SK-N-SH (cell line): ENCODE results near the gene SAMD14. TPM values are rescaled to one million over a fixed set of nuclear protein-coding genes. Genes with fewer than 3 reads are reported as not detected.
A peak's percentile ranks its signal among the peaks of the same experiment; 100 is the strongest.

Experiments
- CTCF ChIA-PET: fragments of 300-600, 350-600 bp; formaldehyde crosslinking; extraction: SDS; loops from one replicate; lab custom pipeline; 2021; lab: Yijun Ruan, JAX
- POLR2A ChIA-PET: fragments of 350-600 bp; sonication (Branson Sonifier 250); formaldehyde crosslinking; extraction: SDS; loops from one replicate; lab custom pipeline; 2020; ENCODE audit warnings: antibody characterized with exemption, inconsistent platforms; lab: Yijun Ruan, JAX
- DNase-seq: peaks from one replicate; pipeline ENCODE4 v3.0.0; 2012
- H2AFZ ChIP-seq: fragments of 200-600 bp; sonication (generic); 2 replicates; pipeline ENCODE4 v1.8.1; 2016; ENCODE audit warnings: antibody characterized with exemption, mild to moderate bottlenecking, low read depth
- H3F3A ChIP-seq: fragments of 200-600 bp; sonication (generic); replicated peaks from 2 replicates; pipeline ENCODE3; 2016; ENCODE audit warnings: antibody characterized with exemption, mild to moderate bottlenecking; ENCODE audit not compliant: insufficient read depth
- H3K27ac ChIP-seq, 2 experiments: fragments of 200-500 bp in 1 of 2; fragments of 200-600 bp in 1 of 2; sonication (Bioruptor generic) in 1 of 2; sonication (generic), shearing (Covaris generic) in 1 of 2; 2 replicates each; pipeline versions ENCODE4 v1.5.1 to v1.6.1; 2014 to 2016; ENCODE audit warnings: low read depth in 2 of 2, inconsistent platforms in 1 of 2, low read length in 1 of 2, mild to moderate bottlenecking in 1 of 2, mixed read lengths in 1 of 2
- H3K27me3 ChIP-seq: fragments of 200-600 bp; sonication (generic), shearing (Covaris generic); 2 replicates; pipeline ENCODE4 v1.6.1; 2016; ENCODE audit warnings: mixed run types; ENCODE audit not compliant: insufficient read depth
- H3K36me3 ChIP-seq, 2 experiments: fragments of 200-500 bp in 1 of 2; fragments of 200-600 bp in 1 of 2; sonication (Bioruptor generic) in 1 of 2; sonication (generic) in 1 of 2; replicated peaks in 1 of 2; 2 replicates each; pipeline versions ENCODE3 to v1.5.1; 2014 to 2016; ENCODE audit warnings: low read length in 1 of 2, mild to moderate bottlenecking in 1 of 2; ENCODE audit not compliant: insufficient read depth in 2 of 2, control insufficient read depth in 1 of 2
- H3K4me1 ChIP-seq, 2 experiments: fragments of 200-500 bp in 1 of 2; fragments of 200-600 bp in 1 of 2; sonication (Bioruptor generic) in 1 of 2; sonication (generic), shearing (Covaris generic) in 1 of 2; 2 replicates each; pipeline versions ENCODE4 v1.5.1 to v1.6.1; 2014 to 2016; ENCODE audit warnings: low read depth in 1 of 2, low read length in 1 of 2, mixed run types in 1 of 2; ENCODE audit not compliant: insufficient read depth in 2 of 2, control insufficient read depth in 1 of 2
- H3K4me2 ChIP-seq: fragments of 200-600 bp; sonication (generic), shearing (Covaris generic); 2 replicates; pipeline ENCODE4 v1.6.1; 2017; ENCODE audit warnings: mixed run types
- H3K4me3 ChIP-seq, 2 experiments: fragments of 200-500 bp in 1 of 2; fragments of 200-600 bp in 1 of 2; sonication (Bioruptor generic) in 1 of 2; sonication (generic), shearing (Covaris generic) in 1 of 2; 2 replicates each; pipeline versions ENCODE4 v1.5.1 to v1.8.1; 2014 to 2016; ENCODE audit warnings: low read depth in 2 of 2, inconsistent platforms in 1 of 2, low read length in 1 of 2, mild to moderate bottlenecking in 1 of 2, mixed read lengths in 1 of 2, moderate library complexity in 1 of 2
- H3K79me2 ChIP-seq: fragments of 200-600 bp; sonication (generic); 2 replicates; pipeline ENCODE4 v1.8.1; 2017; ENCODE audit warnings: mild to moderate bottlenecking; ENCODE audit not compliant: insufficient read depth
- H3K9ac ChIP-seq: fragments of 200-600 bp; sonication (generic); 2 replicates; pipeline ENCODE4 v1.6.1; 2017; ENCODE audit warnings: mixed run types
- H3K9me2 ChIP-seq: fragments of 200-600 bp; sonication (generic); 2 replicates; pipeline ENCODE4 v1.6.1; 2017; ENCODE audit warnings: mixed run types
- H3K9me3 ChIP-seq: fragments of 200-600 bp; sonication (generic); 2 replicates; pipeline ENCODE4 v1.6.1; 2017; ENCODE audit warnings: mixed run types, mild to moderate bottlenecking, moderate library complexity
- H4K20me1 ChIP-seq: fragments of 200-600 bp; sonication (generic); 2 replicates; pipeline ENCODE4 v1.6.1; 2017; ENCODE audit warnings: mild to moderate bottlenecking, mixed run types; ENCODE audit not compliant: insufficient read depth
- ELF1 ChIP-seq: IDR thresholded peaks from 2 replicates; pipeline ENCODE4 v1.4.0; 2012
- EZH2phosphoT487 ChIP-seq: fragments of 200-600 bp; sonication (generic); IDR thresholded peaks from 2 replicates; pipeline ENCODE4 v1.6.1; 2017; ENCODE audit warnings: low read depth, mixed run types, mild to moderate bottlenecking, antibody characterized with exemption, moderate library complexity, borderline replicate concordance
- FOSL2 ChIP-seq: IDR thresholded peaks from 2 replicates; pipeline ENCODE4 v1.4.0; 2012; ENCODE audit warnings: low read depth, mild to moderate bottlenecking, moderate library complexity, borderline replicate concordance
- FOXM1 ChIP-seq: IDR thresholded peaks from 2 replicates; pipeline ENCODE4 v1.4.0; 2012; ENCODE audit warnings: low read depth, mild to moderate bottlenecking
- GABPA ChIP-seq: IDR thresholded peaks from 2 replicates; pipeline ENCODE4 v1.4.0; 2012; ENCODE audit warnings: low read depth, mild to moderate bottlenecking
- MXI1 ChIP-seq: IDR thresholded peaks from 2 replicates; pipeline ENCODE4 v1.6.1; 2012; ENCODE audit warnings: mild to moderate bottlenecking, low read depth, low read length, improper control_type of control experiment
- NFIC ChIP-seq: IDR thresholded peaks from 2 replicates; pipeline ENCODE4 v1.4.0; 2012; ENCODE audit warnings: borderline replicate concordance
- NRF1 ChIP-seq: IDR thresholded peaks from 2 replicates; pipeline ENCODE4 v1.6.1; 2012; ENCODE audit warnings: low read depth, mild to moderate bottlenecking, low read length
- POLR2AphosphoS5 ChIP-seq: IDR thresholded peaks from 2 replicates; pipeline ENCODE4 v1.6.1; 2012; ENCODE audit warnings: low read depth, low read length
- RFX5 ChIP-seq: IDR thresholded peaks from 2 replicates; pipeline ENCODE4 v1.6.1; 2012; ENCODE audit warnings: mild to moderate bottlenecking, improper control_type of control experiment, low read length
- RXRA ChIP-seq: IDR thresholded peaks from 2 replicates; pipeline ENCODE4 v1.4.0; 2012; ENCODE audit warnings: low read depth, mild to moderate bottlenecking, borderline replicate concordance
- SMC3 ChIP-seq: IDR thresholded peaks from 2 replicates; pipeline ENCODE4 v1.6.1; 2012; ENCODE audit warnings: low read depth, low read length, improper control_type of control experiment
- YY1 ChIP-seq: IDR thresholded peaks from 2 replicates; pipeline ENCODE4 v1.4.0; 2012; ENCODE audit warnings: low read depth, mild to moderate bottlenecking
- WGBS: methylation state at CpG from one replicate; pipeline ENCODE4 v1.1.6; 2017; ENCODE audit warnings: low lambda C conversion rate; 5-methylcytosine and 5-hydroxymethylcytosine counted together
- polyA plus RNA-seq, 3 experiments: library from polyadenylated mRNA; depleted of rRNA; stranded (reverse); fragments of >200 nt; gene quantifications; 2 replicates each; pipeline ENCODE4 v1.2.3, GENCODE V29; 2012
- TF ChIP-seq, protein P1 (sequence below): fragments of 150-350 bp; IDR thresholded peaks from 2 replicates; pipeline ENCODE4 v1.6.1; 2016; ENCODE audit warnings: mild to moderate bottlenecking, low read depth, low read length
- TF ChIP-seq, protein P2 (sequence below): IDR thresholded peaks from 2 replicates; pipeline ENCODE4 v1.6.1; 2012; ENCODE audit warnings: mild to moderate bottlenecking, low read depth, low read length, moderate library complexity
- TF ChIP-seq, protein P3 (sequence below): IDR thresholded peaks from 2 replicates; pipeline ENCODE4 v1.4.0; 2012; ENCODE audit warnings: low read depth, borderline replicate concordance

Gene SAMD14
- polyA plus RNA-seq, 1 of the 3 experiments (the other 2 are of a cell fraction): 3.4 TPM

DNA sequence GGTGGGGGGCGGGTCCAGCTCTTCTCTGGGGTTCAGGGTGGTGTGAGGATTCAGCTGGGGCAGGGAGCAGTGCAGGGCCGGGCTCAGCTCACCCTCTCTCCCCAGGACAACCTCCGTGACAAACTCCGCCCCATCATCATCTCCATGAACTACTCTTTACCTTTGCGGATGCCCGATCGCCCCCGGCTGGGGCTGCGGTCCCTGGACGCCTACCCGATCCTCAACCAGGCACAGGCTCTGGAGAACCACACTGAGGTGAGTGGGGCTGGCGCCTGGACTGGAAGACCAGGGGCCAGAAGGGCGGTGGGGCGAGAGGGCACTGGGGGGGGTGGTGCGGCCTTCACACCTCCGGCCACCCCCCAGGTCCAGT is 53.8 kb downstream of the SAMD14 start:
- Histone ChIP-seq H3K27ac (peak overlapping the region in 1 of 2 experiments; percentile 24; a peak in 1 of 4 replicates), H3K9ac (no peak overlapping the region), H3K9me2 (no peaks in the 10 kb centered on the region), H3K27me3 (no peaks in the 10 kb centered on the region), H3F3A (peaks cover 90% of the 10 kb centered on the region), H3K79me2 (peaks cover 88% of the 10 kb centered on the region), H3K4me2 (no peak overlapping the region), H3K36me3 (peaks cover 94% of the 10 kb centered on the region in 2 experiments), H2AFZ (no peak overlapping the region), H3K9me3 (no peaks in the 10 kb centered on the region), H4K20me1 (peaks cover 91% of the 10 kb centered on the region), H3K4me1 (no peaks in the 10 kb centered on the region), H3K4me3 (no peak overlapping the region)
- DNase-seq: no peak
- WGBS: 99% methylated on average over 16 of the region's 16 CpGs
- ChIA-PET POLR2A (interaction anchor here (1.3 kb wide), 1 partner anchor 20 kb away, joined by 3 read pairs; the partner anchor contains the start of gene ITGA3), CTCF (interaction anchor here (0.9 to 5.8 kb wide), 3 partner anchors 11 to 49 kb away, joined by 6 to 41 read pairs (median 33); partner anchors contain the start of gene ITGA3)
- TF ChIP-seq GABPA (no peak), MXI1 (no peak), YY1 (no peak), NRF1 (no peak), NFIC (no peak), FOSL2 (no peak), EZH2phosphoT487 (no peak), POLR2AphosphoS5 (no peak)
- TF ChIP-seq, protein P1, sequence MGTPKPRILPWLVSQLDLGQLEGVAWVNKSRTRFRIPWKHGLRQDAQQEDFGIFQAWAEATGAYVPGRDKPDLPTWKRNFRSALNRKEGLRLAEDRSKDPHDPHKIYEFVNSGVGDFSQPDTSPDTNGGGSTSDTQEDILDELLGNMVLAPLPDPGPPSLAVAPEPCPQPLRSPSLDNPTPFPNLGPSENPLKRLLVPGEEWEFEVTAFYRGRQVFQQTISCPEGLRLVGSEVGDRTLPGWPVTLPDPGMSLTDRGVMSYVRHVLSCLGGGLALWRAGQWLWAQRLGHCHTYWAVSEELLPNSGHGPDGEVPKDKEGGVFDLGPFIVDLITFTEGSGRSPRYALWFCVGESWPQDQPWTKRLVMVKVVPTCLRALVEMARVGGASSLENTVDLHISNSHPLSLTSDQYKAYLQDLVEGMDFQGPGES: no peak
- TF ChIP-seq, protein P2, sequence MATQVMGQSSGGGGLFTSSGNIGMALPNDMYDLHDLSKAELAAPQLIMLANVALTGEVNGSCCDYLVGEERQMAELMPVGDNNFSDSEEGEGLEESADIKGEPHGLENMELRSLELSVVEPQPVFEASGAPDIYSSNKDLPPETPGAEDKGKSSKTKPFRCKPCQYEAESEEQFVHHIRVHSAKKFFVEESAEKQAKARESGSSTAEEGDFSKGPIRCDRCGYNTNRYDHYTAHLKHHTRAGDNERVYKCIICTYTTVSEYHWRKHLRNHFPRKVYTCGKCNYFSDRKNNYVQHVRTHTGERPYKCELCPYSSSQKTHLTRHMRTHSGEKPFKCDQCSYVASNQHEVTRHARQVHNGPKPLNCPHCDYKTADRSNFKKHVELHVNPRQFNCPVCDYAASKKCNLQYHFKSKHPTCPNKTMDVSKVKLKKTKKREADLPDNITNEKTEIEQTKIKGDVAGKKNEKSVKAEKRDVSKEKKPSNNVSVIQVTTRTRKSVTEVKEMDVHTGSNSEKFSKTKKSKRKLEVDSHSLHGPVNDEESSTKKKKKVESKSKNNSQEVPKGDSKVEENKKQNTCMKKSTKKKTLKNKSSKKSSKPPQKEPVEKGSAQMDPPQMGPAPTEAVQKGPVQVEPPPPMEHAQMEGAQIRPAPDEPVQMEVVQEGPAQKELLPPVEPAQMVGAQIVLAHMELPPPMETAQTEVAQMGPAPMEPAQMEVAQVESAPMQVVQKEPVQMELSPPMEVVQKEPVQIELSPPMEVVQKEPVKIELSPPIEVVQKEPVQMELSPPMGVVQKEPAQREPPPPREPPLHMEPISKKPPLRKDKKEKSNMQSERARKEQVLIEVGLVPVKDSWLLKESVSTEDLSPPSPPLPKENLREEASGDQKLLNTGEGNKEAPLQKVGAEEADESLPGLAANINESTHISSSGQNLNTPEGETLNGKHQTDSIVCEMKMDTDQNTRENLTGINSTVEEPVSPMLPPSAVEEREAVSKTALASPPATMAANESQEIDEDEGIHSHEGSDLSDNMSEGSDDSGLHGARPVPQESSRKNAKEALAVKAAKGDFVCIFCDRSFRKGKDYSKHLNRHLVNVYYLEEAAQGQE: no peak

DNA sequence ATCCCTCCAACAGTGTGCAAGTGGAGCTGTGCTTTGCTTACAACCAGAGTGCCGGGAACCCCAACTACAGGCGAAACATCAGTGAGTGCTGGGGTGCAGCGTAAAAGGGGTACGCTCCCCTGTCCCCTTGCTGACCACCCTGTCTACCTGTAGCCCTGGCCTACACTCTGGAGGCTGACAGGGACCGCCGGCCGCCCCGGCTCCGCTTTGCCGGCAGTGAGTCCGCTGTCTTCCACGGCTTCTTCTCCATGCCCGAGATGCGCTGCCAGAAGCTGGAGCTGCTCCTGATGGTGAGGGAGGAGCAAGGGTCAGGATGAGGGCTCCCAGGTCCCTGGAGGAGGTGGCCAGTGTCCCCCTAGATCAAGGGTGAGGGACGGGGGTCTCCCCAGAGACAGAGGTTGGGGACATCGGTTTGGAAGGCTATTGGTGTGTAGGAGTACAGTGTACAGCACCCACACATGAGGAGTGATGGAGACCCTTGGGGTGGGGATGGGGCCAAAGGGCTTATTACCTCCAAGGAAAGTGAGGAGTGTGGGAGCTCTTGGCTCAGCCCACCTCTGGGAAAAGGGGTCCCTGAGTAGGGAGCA is 54.4 kb downstream of the SAMD14 start:
- ChIA-PET CTCF (interaction anchor here (0.9 to 5.8 kb wide), 4 partner anchors 12 to 48 kb away, joined by 3 to 41 read pairs (median 20); partner anchors contain the start of genes ITGA3 and PDK2), POLR2A (interaction anchor here (1.3 kb wide), 1 partner anchor 19 kb away, joined by 3 read pairs; the partner anchor contains the start of gene ITGA3)

More for the DNA sequence above, 54.4 kb downstream of the SAMD14 start:
- no peaks in the 10 kb centered on the region for H3K9me2 ChIP-seq
- peaks cover 94% of the 10 kb centered on the region in 2 experiments for H3K36me3 ChIP-seq
- no peaks in the 10 kb centered on the region for H3K27me3 ChIP-seq
- TF ChIP-seq RFX5: no peak
- no peak for TF ChIP-seq RXRA
- no peak for TF ChIP-seq FOXM1
- TF ChIP-seq, protein P3, sequence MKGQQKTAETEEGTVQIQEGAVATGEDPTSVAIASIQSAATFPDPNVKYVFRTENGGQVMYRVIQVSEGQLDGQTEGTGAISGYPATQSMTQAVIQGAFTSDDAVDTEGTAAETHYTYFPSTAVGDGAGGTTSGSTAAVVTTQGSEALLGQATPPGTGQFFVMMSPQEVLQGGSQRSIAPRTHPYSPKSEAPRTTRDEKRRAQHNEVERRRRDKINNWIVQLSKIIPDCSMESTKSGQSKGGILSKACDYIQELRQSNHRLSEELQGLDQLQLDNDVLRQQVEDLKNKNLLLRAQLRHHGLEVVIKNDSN: no peak
- no peak for TF ChIP-seq ELF1
- no peak for TF ChIP-seq SMC3
- TF ChIP-seq GABPA: no peak
- no peak overlapping the region for H3K4me3 ChIP-seq
- peaks cover 90% of the 10 kb centered on the region for H4K20me1 ChIP-seq
- WGBS: 96% methylated on average over 16 of the region's 16 CpGs
- no peak overlapping the region for H3K9ac ChIP-seq
- no peaks in the 10 kb centered on the region for H3K4me1 ChIP-seq
- H3K9me3 ChIP-seq: no peaks in the 10 kb centered on the region
- DNase-seq: no peak
- no peak overlapping the region for H2AFZ ChIP-seq
- peaks cover 90% of the 10 kb centered on the region for H3K79me2 ChIP-seq
- H3K27ac ChIP-seq: peak overlapping the region in 1 of 2 experiments; percentile 24; a peak in 1 of 4 replicates
- peaks cover 88% of the 10 kb centered on the region for H3F3A ChIP-seq
- no peak overlapping the region for H3K4me2 ChIP-seq
